HepG2 (cell line): Measurements from ENCODE around the gene GABARAPL2. TPM values are rescaled to one million over a fixed set of nuclear protein-coding genes. Genes with fewer than 3 reads are reported as not detected.

Experiments
- ATAC-seq: fragments of 200-7000 bp; cut with Tn5 transposase; 3 replicates; pipeline ENCODE4 v1.9.1; 2020; ENCODE audit warnings: mild to moderate bottlenecking, moderate library complexity
- BruUV-seq: library from RNA; stranded (reverse); fragments of 400-500 nt; replicated peaks from 2 replicates; lab custom pipeline; 2021; lab: Mats Ljungman, UMichigan
- CTCF ChIA-PET: fragments of 300-600 bp; formaldehyde crosslinking; extraction: SDS; loops from one replicate; lab custom pipeline; 2021; ENCODE audit warnings: low total read pairs, inconsistent platforms, low intra/inter-chr PET ratio; lab: Yijun Ruan, JAX
- POLR2A ChIA-PET: fragments of 350-600 bp; sonication (Branson Sonifier 250); formaldehyde crosslinking; loops from one replicate; lab custom pipeline; 2020; ENCODE audit warnings: antibody characterized with exemption, inconsistent platforms; lab: Yijun Ruan, JAX
- DNase-seq: peaks from one replicate; pipeline ENCODE4 v3.0.0-alpha.2; 2015; ENCODE audit warnings: low spot score
- FAIRE-seq: peaks from 3 replicates; lab custom pipeline; 2011; peaks lifted over from hg19 to GRCh38; lab: Jason Lieb, UNC
- H2AFZ ChIP-seq: one replicate; pipeline ENCODE4 v1.6.1; 2011; ENCODE audit warnings: low read length, inconsistent platforms
- H3K27ac ChIP-seq: fragments of 300-600 bp; 3 replicates; pipeline ENCODE4 v1.8.0; 2011; ENCODE audit warnings: mixed run types, mild to moderate bottlenecking, mixed read lengths, low read length, inconsistent platforms; ENCODE audit not compliant: insufficient read depth; ENCODE audit errors: extremely low read length
- H3K27me3 ChIP-seq, 2 experiments: fragments of 200-600 bp in 1 of 2; 2 replicates in 1 of 2; 3 replicates in 1 of 2; pipeline versions ENCODE4 v1.6.0 to v1.8.0; 2011; ENCODE audit warnings: low read length in 2 of 2, mild to moderate bottlenecking in 2 of 2, moderate library complexity in 2 of 2, inconsistent platforms in 1 of 2; ENCODE audit not compliant: insufficient read depth in 2 of 2, control insufficient read depth in 1 of 2
- H3K36me3 ChIP-seq, 2 experiments: fragments of 200-600 bp in 1 of 2; replicated peaks in 1 of 2; 2 replicates in 1 of 2; 3 replicates in 1 of 2; pipeline versions ENCODE4 v1.5.1 to v1.8.0; 2011; ENCODE audit warnings: low read length in 2 of 2, inconsistent platforms in 1 of 2; ENCODE audit not compliant: insufficient read depth in 2 of 2, control insufficient read depth in 1 of 2
- H3K4me1 ChIP-seq: 2 replicates; pipeline ENCODE4 v1.5.1; 2012; ENCODE audit warnings: low read length, inconsistent platforms; ENCODE audit not compliant: insufficient read depth
- H3K4me2 ChIP-seq: 2 replicates; pipeline ENCODE4 v1.6.0; 2011; ENCODE audit warnings: low read depth, low read length, inconsistent platforms
- H3K4me3 ChIP-seq, 3 experiments: fragments of 200-600 bp in 1 of 3; sonication (generic), shearing (Covaris generic) in 1 of 3; replicated peaks in 1 of 3; 2 replicates each; pipeline ENCODE4 v1.5.1; 2011 to 2016; ENCODE audit warnings: low read length in 3 of 3, inconsistent platforms in 2 of 3, low read depth in 2 of 3, mild to moderate bottlenecking in 2 of 3, control low read depth in 1 of 3, mixed read lengths in 1 of 3; ENCODE audit not compliant: insufficient read depth in 1 of 3
- H3K79me2 ChIP-seq: one replicate; pipeline ENCODE4 v1.6.1; 2011; ENCODE audit warnings: low read length, inconsistent platforms; ENCODE audit not compliant: insufficient read depth
- H3K9ac ChIP-seq: 2 replicates; pipeline ENCODE4 v1.6.0; 2011; ENCODE audit warnings: mild to moderate bottlenecking, low read depth, low read length, inconsistent platforms; ENCODE audit not compliant: insufficient read depth
- H3K9me3 ChIP-seq: 2 replicates; pipeline ENCODE4 v1.5.1; 2012; ENCODE audit warnings: mild to moderate bottlenecking, low read length
- H4K20me1 ChIP-seq: 2 replicates; pipeline ENCODE4 v1.6.0; 2011; ENCODE audit warnings: inconsistent platforms, mild to moderate bottlenecking, low read length, moderate library complexity; ENCODE audit not compliant: insufficient read depth
- EEA1 ChIP-seq: sonication (generic); formaldehyde crosslinking; IDR thresholded peaks from 2 replicates; pipeline ENCODE4 v1.5.1; 2020; ENCODE audit warnings: mild to moderate bottlenecking, missing genetic modification reagents, borderline replicate concordance
- HNRNPL ChIP-seq: fragments of 200-400 bp; formaldehyde crosslinking; IDR thresholded peaks from 2 replicates; pipeline ENCODE4 v1.6.1; 2017; ENCODE audit warnings: mild to moderate bottlenecking, low read depth, low read length
- NFIB ChIP-seq: sonication (generic); formaldehyde crosslinking; IDR thresholded peaks from 2 replicates; pipeline ENCODE4 v1.9.0; 2021; ENCODE audit warnings: missing genetic modification reagents, mild to moderate bottlenecking, borderline replicate concordance
- ZNF121 ChIP-seq: sonication (generic); formaldehyde crosslinking; IDR thresholded peaks from 2 replicates; pipeline ENCODE4 v1.5.0; 2020; ENCODE audit warnings: mild to moderate bottlenecking, missing genetic modification reagents
- WGBS: methylation state at CpG from one replicate; pipeline ENCODE4 v1.1.6; 2017; ENCODE audit warnings: low lambda C conversion rate; 5-methylcytosine and 5-hydroxymethylcytosine counted together
- in situ Hi-C: cut with HindIII; loops from 2 replicates; pipeline ENCODE4 v1.10.0; 2017; ENCODE audit warnings: low pct_unique_long_range_greater_than_20kb; ENCODE audit not compliant: extremely low pct_ligation_motif_present
- intact Hi-C: fragments of 100-400 bp; cut with micrococcal nuclease; formaldehyde crosslinking; loops from one replicate; pipeline ENCODE4 v1.10.0; 2022; ENCODE audit not compliant: unreplicated experiment
- polyA plus RNA-seq, 8 experiments: library from polyadenylated mRNA; depleted of rRNA in 3 of 8; stranded (reverse) in 7 of 8; unstranded in 1 of 8; fragments of >200 nt; fragmentation: Illumina TruSeq in 4 of 8; extraction: Trizol in 4 of 8; gene quantifications; 2 replicates each; pipeline versions ENCODE4 v1.2.1 to v1.2.3, GENCODE V29; 2011 to 2016; ENCODE audit warnings: low read depth in 4 of 8, missing spikeins in 1 of 8, mixed read lengths in 1 of 8; ENCODE audit not compliant: insufficient read depth in 1 of 8
- total RNA-seq, 5 experiments: library from RNA; depleted of rRNA; stranded (reverse); fragments of >200 nt; fragmentation: Illumina TruSeq; extraction: Trizol; gene quantifications; 2 replicates each; pipeline ENCODE4 v1.2.3, GENCODE V29; 2016; ENCODE audit warnings: low read depth in 1 of 5
- TF ChIP-seq, protein P1 (sequence below): sonication (generic); formaldehyde crosslinking; IDR thresholded peaks from 2 replicates; pipeline ENCODE4 v1.5.0; 2020; ENCODE audit warnings: mild to moderate bottlenecking, missing genetic modification reagents

Gene GABARAPL2
- total and polyA plus RNA-seq, 2 of the 13 experiments (the other 11 are each of a cell fraction or from before 2014, with no cell fraction given), result 76.4 to 83.0 TPM

DNA sequence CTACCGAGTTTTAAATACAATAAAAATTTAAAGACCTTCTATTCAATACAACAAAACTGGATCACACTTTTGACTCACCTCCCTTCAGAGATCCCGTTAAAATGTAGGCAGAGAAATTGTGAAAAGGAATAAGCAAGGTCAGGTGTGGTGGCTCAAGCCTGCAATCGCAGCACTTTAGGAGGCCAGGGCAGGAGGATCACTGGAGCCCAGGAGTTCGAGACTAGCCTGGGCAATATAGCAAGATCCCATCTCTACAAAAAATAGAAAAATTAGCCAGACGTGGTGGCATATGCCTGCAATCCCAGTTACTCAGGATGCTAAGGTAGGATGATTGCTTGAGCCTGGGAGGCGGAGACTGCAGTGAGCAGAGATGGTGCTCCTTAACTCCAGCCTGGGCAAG is 47.0 kb upstream of the GABARAPL2 start:
- Histone ChIP-seq H3K4me2 (no peak overlapping the region), H2AFZ (no peak overlapping the region), H3K9ac (no peak overlapping the region), H3K9me3 (no peaks in the 10 kb centered on the region), H3K79me2 (no peaks in the 10 kb centered on the region), H3K4me1 (peaks cover 10% of the 10 kb centered on the region), H3K27me3 (no peaks in the 10 kb centered on the region), H3K36me3 (no peaks in the 10 kb centered on the region), H4K20me1 (no peaks in the 10 kb centered on the region), H3K27ac (no peak overlapping the region), H3K4me3 (no peak overlapping the region)
- no peak for TF ChIP-seq EEA1 (CRISPR knock-in tag)
- no peak for TF ChIP-seq NFIB (CRISPR knock-in tag)
- TF ChIP-seq HNRNPL, result no peak
- TF ChIP-seq, protein P1, sequence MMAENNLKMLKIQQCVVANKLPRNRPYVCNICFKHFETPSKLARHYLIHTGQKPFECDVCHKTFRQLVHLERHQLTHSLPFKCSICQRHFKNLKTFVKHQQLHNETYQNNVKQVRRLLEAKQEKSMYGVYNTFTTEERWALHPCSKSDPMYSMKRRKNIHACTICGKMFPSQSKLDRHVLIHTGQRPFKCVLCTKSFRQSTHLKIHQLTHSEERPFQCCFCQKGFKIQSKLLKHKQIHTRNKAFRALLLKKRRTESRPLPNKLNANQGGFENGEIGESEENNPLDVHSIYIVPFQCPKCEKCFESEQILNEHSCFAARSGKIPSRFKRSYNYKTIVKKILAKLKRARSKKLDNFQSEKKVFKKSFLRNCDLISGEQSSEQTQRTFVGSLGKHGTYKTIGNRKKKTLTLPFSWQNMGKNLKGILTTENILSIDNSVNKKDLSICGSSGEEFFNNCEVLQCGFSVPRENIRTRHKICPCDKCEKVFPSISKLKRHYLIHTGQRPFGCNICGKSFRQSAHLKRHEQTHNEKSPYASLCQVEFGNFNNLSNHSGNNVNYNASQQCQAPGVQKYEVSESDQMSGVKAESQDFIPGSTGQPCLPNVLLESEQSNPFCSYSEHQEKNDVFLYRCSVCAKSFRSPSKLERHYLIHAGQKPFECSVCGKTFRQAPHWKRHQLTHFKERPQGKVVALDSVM, result peak; percentile 66
- peak; percentile 76 for TF ChIP-seq ZNF121
- no TSS peak for BruUV-seq
- 56% methylated on average over 6 of the region's 6 CpGs for WGBS
- in situ Hi-C loops, result loop anchor here (5.0 kb wide), 1 partner anchor 47 kb away; no protein-coding TSS in a partner anchor
- FAIRE-seq, result no peak
- ChIA-PET CTCF (no interaction called here), POLR2A (no interaction called here)
- intact Hi-C loops, result loop anchor here (5.0 kb wide), 1 partner anchor 48 kb away; the partner anchor contains the start of gene GABARAPL2
- ATAC-seq, result no peak
- no peak for DNase-seq
